HEK293 (cell line): ENCODE results near the gene GJB4.
"Not testable (repeated sequence)": the region's sequence is repeated elsewhere in the genome, so short reads cannot be mapped to it uniquely, and the experiment has no call there.

Experiments
- GLIS1 ChIP-seq: fragments of 450-650 bp; formaldehyde crosslinking; IDR thresholded peaks from 2 replicates; pipeline ENCODE4 v1.5.1; 2016; ENCODE audit warnings: missing biosample characterization, missing genetic modification characterization
- ZBTB8A ChIP-seq: fragments of 450-650 bp; formaldehyde crosslinking; IDR thresholded peaks from 2 replicates; pipeline ENCODE4 v1.5.1; 2016; ENCODE audit warnings: missing biosample characterization, missing genetic modification characterization
- ZNF175 ChIP-seq: fragments of 450-650 bp; formaldehyde crosslinking; IDR thresholded peaks from 2 replicates; pipeline ENCODE4 v1.5.1; 2016; ENCODE audit warnings: missing biosample characterization, missing genetic modification characterization
- ZNF184 ChIP-seq: fragments of 450-650 bp; IDR thresholded peaks from 2 replicates; pipeline ENCODE4 v1.5.1; 2018; ENCODE audit warnings: missing biosample characterization, mild to moderate bottlenecking, missing genetic modification characterization
- ZNF521 ChIP-seq: fragments of 450-650 bp; formaldehyde crosslinking; IDR thresholded peaks from 2 replicates; pipeline ENCODE4 v1.5.1; 2017; ENCODE audit warnings: missing biosample characterization, mild to moderate bottlenecking, missing genetic modification characterization
- ZSCAN5A ChIP-seq: fragments of 450-650 bp; formaldehyde crosslinking; IDR thresholded peaks from 2 replicates; pipeline ENCODE4 v1.5.1; 2016; ENCODE audit warnings: missing biosample characterization, missing genetic modification characterization
- TF ChIP-seq, protein P1 (sequence below): fragments of 450-650 bp; formaldehyde crosslinking; IDR thresholded peaks from 2 replicates; pipeline ENCODE4 v1.5.1; 2016; ENCODE audit warnings: missing biosample characterization, missing genetic modification characterization
- TF ChIP-seq, protein P2 (sequence below): fragments of 450-650 bp; formaldehyde crosslinking; IDR thresholded peaks from 2 replicates; pipeline ENCODE4 v1.5.1; 2016; ENCODE audit warnings: missing biosample characterization, missing genetic modification characterization, low read depth
- TF ChIP-seq, protein P3 (sequence below): fragments of 450-650 bp; formaldehyde crosslinking; IDR thresholded peaks from 2 replicates; pipeline ENCODE4 v1.5.1; 2016; ENCODE audit warnings: missing biosample characterization, missing genetic modification characterization

- TF ChIP-seq, protein P1, sequence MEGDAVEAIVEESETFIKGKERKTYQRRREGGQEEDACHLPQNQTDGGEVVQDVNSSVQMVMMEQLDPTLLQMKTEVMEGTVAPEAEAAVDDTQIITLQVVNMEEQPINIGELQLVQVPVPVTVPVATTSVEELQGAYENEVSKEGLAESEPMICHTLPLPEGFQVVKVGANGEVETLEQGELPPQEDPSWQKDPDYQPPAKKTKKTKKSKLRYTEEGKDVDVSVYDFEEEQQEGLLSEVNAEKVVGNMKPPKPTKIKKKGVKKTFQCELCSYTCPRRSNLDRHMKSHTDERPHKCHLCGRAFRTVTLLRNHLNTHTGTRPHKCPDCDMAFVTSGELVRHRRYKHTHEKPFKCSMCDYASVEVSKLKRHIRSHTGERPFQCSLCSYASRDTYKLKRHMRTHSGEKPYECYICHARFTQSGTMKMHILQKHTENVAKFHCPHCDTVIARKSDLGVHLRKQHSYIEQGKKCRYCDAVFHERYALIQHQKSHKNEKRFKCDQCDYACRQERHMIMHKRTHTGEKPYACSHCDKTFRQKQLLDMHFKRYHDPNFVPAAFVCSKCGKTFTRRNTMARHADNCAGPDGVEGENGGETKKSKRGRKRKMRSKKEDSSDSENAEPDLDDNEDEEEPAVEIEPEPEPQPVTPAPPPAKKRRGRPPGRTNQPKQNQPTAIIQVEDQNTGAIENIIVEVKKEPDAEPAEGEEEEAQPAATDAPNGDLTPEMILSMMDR (tag by site-specific recombination): not testable (repeated sequence)
- TF ChIP-seq ZNF521, ZSCAN5A, ZNF184, ZNF175, GLIS1, ZBTB8A (tag by site-specific recombination): not testable (repeated sequence)
- TF ChIP-seq, protein P2, sequence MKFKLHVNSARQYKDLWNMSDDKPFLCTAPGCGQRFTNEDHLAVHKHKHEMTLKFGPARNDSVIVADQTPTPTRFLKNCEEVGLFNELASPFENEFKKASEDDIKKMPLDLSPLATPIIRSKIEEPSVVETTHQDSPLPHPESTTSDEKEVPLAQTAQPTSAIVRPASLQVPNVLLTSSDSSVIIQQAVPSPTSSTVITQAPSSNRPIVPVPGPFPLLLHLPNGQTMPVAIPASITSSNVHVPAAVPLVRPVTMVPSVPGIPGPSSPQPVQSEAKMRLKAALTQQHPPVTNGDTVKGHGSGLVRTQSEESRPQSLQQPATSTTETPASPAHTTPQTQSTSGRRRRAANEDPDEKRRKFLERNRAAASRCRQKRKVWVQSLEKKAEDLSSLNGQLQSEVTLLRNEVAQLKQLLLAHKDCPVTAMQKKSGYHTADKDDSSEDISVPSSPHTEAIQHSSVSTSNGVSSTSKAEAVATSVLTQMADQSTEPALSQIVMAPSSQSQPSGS (tag by site-specific recombination): not testable (repeated sequence)
- TF ChIP-seq, protein P3, sequence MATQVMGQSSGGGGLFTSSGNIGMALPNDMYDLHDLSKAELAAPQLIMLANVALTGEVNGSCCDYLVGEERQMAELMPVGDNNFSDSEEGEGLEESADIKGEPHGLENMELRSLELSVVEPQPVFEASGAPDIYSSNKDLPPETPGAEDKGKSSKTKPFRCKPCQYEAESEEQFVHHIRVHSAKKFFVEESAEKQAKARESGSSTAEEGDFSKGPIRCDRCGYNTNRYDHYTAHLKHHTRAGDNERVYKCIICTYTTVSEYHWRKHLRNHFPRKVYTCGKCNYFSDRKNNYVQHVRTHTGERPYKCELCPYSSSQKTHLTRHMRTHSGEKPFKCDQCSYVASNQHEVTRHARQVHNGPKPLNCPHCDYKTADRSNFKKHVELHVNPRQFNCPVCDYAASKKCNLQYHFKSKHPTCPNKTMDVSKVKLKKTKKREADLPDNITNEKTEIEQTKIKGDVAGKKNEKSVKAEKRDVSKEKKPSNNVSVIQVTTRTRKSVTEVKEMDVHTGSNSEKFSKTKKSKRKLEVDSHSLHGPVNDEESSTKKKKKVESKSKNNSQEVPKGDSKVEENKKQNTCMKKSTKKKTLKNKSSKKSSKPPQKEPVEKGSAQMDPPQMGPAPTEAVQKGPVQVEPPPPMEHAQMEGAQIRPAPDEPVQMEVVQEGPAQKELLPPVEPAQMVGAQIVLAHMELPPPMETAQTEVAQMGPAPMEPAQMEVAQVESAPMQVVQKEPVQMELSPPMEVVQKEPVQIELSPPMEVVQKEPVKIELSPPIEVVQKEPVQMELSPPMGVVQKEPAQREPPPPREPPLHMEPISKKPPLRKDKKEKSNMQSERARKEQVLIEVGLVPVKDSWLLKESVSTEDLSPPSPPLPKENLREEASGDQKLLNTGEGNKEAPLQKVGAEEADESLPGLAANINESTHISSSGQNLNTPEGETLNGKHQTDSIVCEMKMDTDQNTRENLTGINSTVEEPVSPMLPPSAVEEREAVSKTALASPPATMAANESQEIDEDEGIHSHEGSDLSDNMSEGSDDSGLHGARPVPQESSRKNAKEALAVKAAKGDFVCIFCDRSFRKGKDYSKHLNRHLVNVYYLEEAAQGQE (tag by site-specific recombination): not testable (repeated sequence)
Measured at GRCh38 chr1:34732831-34733230, 26.7 kb upstream of the GJB4 start.
